ENCODE data around the gene ANTXR1.

GRCh38 chr2:69288429-69288828, 275.4 kb downstream of the ANTXR1 start:
- TF ChIP-seq CTCF (optimal IDR thresholded peaks at IDR 0.05 in 1 of 3, IDR thresholded peaks at IDR 0.05 in 1 of 3, conservative IDR thresholded peaks at IDR 0.05 in 1 of 3; ENCODE audit: extremely low read depth in 1 of 3, insufficient read depth in 2 of 3, low read length in 3 of 3): no peak
- TF ChIP-seq EZH2 (IDR thresholded peaks at IDR 0.05; ENCODE audit: low read length): no peak

Measured in keratinocyte (primary cell).